K562 (cell line): ENCODE measurements around the gene BBC3. TPM values are rescaled to one million over a fixed set of nuclear protein-coding genes. Genes with fewer than 3 reads are reported as not detected.

Experiments used
- ARNT ChIP-seq, 2 experiments: fragments of 450-650 bp; IDR thresholded peaks; 2 replicates each; pipeline ENCODE4 v1.6.1; 2016; ENCODE audit warnings: mild to moderate bottlenecking in 1 of 2
- BCOR ChIP-seq: fragments of 450-650 bp; IDR thresholded peaks from 2 replicates; pipeline ENCODE4 v1.6.1; 2016
- CBX3 ChIP-seq, 2 experiments: IDR thresholded peaks; 1 replicate in 1 of 2; 2 replicates in 1 of 2; pipeline ENCODE4 v1.6.1; 2012; ENCODE audit warnings: inconsistent platforms in 2 of 2, low read length in 2 of 2, borderline replicate concordance in 1 of 2, control low read depth in 1 of 2
- CHD4 ChIP-seq: fragments of 200-600 bp; sonication (generic); IDR thresholded peaks from 3 replicates; pipeline ENCODE4 v1.6.1; 2012; ENCODE audit warnings: low read depth, mild to moderate bottlenecking, mixed read lengths, low read length, inconsistent platforms; ENCODE audit not compliant: insufficient read depth, insufficient replicate concordance, poor library complexity, severe bottlenecking
- CLOCK ChIP-seq: fragments of 250-450 bp; sonication (Bioruptor Pico); IDR thresholded peaks from 2 replicates; pipeline ENCODE4 v1.4.0; 2020; ENCODE audit warnings: mild to moderate bottlenecking, moderate library complexity, borderline replicate concordance
- CREB1 ChIP-seq, 2 experiments: sonication (generic) in 1 of 2; formaldehyde crosslinking in 1 of 2; IDR thresholded peaks; 2 replicates each; pipeline versions ENCODE4 v1.6.1 to v1.8.0; 2012 to 2022; ENCODE audit warnings: inconsistent platforms in 1 of 2, mild to moderate bottlenecking in 1 of 2, missing genetic modification reagents in 1 of 2, moderate library complexity in 1 of 2
- ESRRA ChIP-seq: fragments of 450-650 bp; IDR thresholded peaks from 2 replicates; pipeline ENCODE4 v1.6.1; 2014; ENCODE audit warnings: low read depth, mild to moderate bottlenecking, moderate library complexity, borderline replicate concordance
- GATA2 ChIP-seq: sonication (generic); formaldehyde crosslinking; IDR thresholded peaks from 2 replicates; pipeline ENCODE4 v1.4.0; 2020; ENCODE audit warnings: mild to moderate bottlenecking, missing genetic modification reagents
- LCOR ChIP-seq: sonication (generic); formaldehyde crosslinking; IDR thresholded peaks from 2 replicates; pipeline ENCODE4 v1.8.0; 2022; ENCODE audit warnings: mild to moderate bottlenecking, missing genetic modification reagents
- PREB ChIP-seq: sonication (generic); formaldehyde crosslinking; IDR thresholded peaks from 2 replicates; pipeline ENCODE4 v1.8.1; 2023; ENCODE audit warnings: mild to moderate bottlenecking, missing genetic modification reagents
- PYGO2 ChIP-seq: fragments of 450-650 bp; IDR thresholded peaks from 2 replicates; pipeline ENCODE4 v1.6.1; 2016; ENCODE audit warnings: mild to moderate bottlenecking, missing genetic modification characterization, moderate library complexity, missing compliant biosample characterization
- RFX5 ChIP-seq: IDR thresholded peaks from 2 replicates; pipeline ENCODE4 v1.6.1; 2011; ENCODE audit warnings: low read depth, mild to moderate bottlenecking, improper control_type of control experiment, low read length
- RUNX1 ChIP-seq: sonication (generic); IDR thresholded peaks from 2 replicates; pipeline ENCODE4 v1.6.1; 2016; ENCODE audit warnings: antibody characterized with exemption, low read depth
- TRIM24 ChIP-seq, 2 experiments: fragments of 450-650 bp; IDR thresholded peaks; 2 replicates each; pipeline ENCODE4 v1.6.1; 2016
- XRCC5 ChIP-seq: fragments of 200-400 bp; formaldehyde crosslinking; IDR thresholded peaks from 2 replicates; pipeline ENCODE4 v1.6.1; 2017; ENCODE audit warnings: low read depth, mild to moderate bottlenecking, low read length
- YBX1 ChIP-seq: fragments of 450-650 bp; IDR thresholded peaks from 2 replicates; pipeline ENCODE4 v1.7.1; 2016; ENCODE audit warnings: mild to moderate bottlenecking
- ZBTB12 ChIP-seq: fragments of 250-450 bp; sonication (Bioruptor Pico); IDR thresholded peaks from 2 replicates; pipeline ENCODE4 v1.4.0; 2020
- ZNF121 ChIP-seq: sonication (generic); formaldehyde crosslinking; conservative IDR thresholded peaks from 2 replicates; pipeline ENCODE4 v1.8.0; 2022; ENCODE audit warnings: missing genetic modification reagents
- ZNF197 ChIP-seq: fragments of 200-800 bp; sonication (Bioruptor generic); IDR thresholded peaks from 2 replicates; pipeline ENCODE4 v1.6.1; 2016; ENCODE audit warnings: low read depth, missing genetic modification characterization, missing compliant biosample characterization
- ZNF24 ChIP-seq: fragments of 450-650 bp; IDR thresholded peaks from 2 replicates; pipeline ENCODE4 v1.6.1; 2016
- ZNF518B ChIP-seq: fragments of 250-450 bp; sonication (Bioruptor Pico); IDR thresholded peaks from 2 replicates; pipeline ENCODE4 v1.5.0; 2021; ENCODE audit warnings: mild to moderate bottlenecking, moderate library complexity
- polyA plus RNA-seq, 8 experiments: library from polyadenylated mRNA; depleted of rRNA in 4 of 8; stranded (reverse) in 5 of 8; unstranded in 3 of 8; fragments of >200 nt; fragmentation: Nextera tagmentation in 2 of 8; fragmentation: Illumina TruSeq in 1 of 8; extraction: Ambion mirVana in 2 of 8; extraction: Trizol in 1 of 8; gene quantifications; 2 replicates each; pipeline versions ENCODE4 v1.2.1 to v1.2.3, GENCODE V29; 2011 to 2014; ENCODE audit warnings: inconsistent platforms in 1 of 8, missing spikeins in 1 of 8
- total RNA-seq, 7 experiments: library from RNA; depleted of rRNA in 6 of 7; stranded (reverse); fragments of >200 nt in 6 of 7; fragmentation: Illumina TruSeq in 2 of 7; extraction: Trizol in 2 of 7; gene quantifications; 2 replicates each; pipeline versions ENCODE4 v1.2.1 to v1.2.3, GENCODE V29; 2011 to 2021; ENCODE audit warnings: low replicate concordance in 1 of 7

BBC3 gene
- total and polyA plus RNA-seq, 9 of the 15 experiments (the other 6 are each of a cell fraction or from before 2014, with no cell fraction given) = 0.15 to 30.7 (median 4.8) TPM

DNA sequence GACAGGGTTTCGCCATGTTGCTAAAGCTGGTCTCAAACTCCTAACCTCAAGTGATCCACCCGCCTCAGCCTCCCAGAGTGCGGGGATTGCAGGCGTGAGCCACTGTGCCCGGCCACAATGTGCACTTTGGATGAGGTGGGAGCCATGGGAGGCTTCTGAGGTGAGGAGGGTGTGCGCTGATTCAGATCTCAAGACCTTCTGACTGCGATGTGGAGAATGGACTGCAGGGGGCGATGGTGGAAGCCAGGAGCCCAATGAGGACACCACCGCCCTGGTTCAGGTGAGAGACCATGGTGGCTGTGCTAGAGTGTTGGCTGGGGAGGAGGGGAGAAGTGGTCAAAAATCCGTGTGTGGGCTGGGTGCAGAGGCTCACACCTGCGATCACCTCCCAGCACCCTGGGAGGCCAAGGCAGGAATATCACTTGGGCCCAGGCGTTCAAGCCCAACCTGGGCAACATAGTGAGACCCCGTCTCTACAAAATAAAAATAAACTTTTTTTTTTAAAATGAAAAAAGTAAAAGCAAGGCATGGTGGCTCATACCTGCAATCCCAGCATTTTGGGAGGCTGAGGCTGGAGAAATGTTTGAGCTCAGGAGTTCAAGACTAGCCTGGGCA, 49.3 kb upstream of the BBC3 start (continued):
- no peak for TF ChIP-seq CLOCK
- TF ChIP-seq RFX5 = no peak
- TF ChIP-seq ZNF24 = 0 out of 2 replicates have a peak, but pooled peaks have one; percentile 9
- no peak for TF ChIP-seq XRCC5
- TF ChIP-seq BCOR = peak; percentile 88
- no peak for TF ChIP-seq ARNT (IDR thresholded peaks at IDR 0.05)
- TF ChIP-seq YBX1 = no peak
- no peak for TF ChIP-seq ZBTB12 (CRISPR knock-in tag)
- no peak for TF ChIP-seq PREB (CRISPR knock-in tag)
- peak; percentile 81 for TF ChIP-seq GATA2 (CRISPR knock-in tag)
- no peak for TF ChIP-seq PYGO2 (tag)
- TF ChIP-seq ZNF121 (CRISPR knock-in tag) = peak; percentile 99
- no peak for TF ChIP-seq RUNX1
- peak in 1 of 2 experiments; percentile 31; a peak in 1 of 3 replicates for TF ChIP-seq CBX3 (IDR thresholded peaks at IDR 0.05; ENCODE audit: borderline replicate concordance in 1 of 2, low read length in 2 of 2)
- no peak for TF ChIP-seq CREB1 (IDR thresholded peaks at IDR 0.05)
- 0 out of 2 replicates have a peak, but pooled peaks have one; percentile 31 for TF ChIP-seq CREB1 (CRISPR knock-in tag; IDR thresholded peaks at IDR 0.05)
- 0 out of 2 replicates have a peak, but pooled peaks have one; percentile 33 for TF ChIP-seq LCOR (CRISPR knock-in tag)
- TF ChIP-seq CHD4 = no peak
- no peak for TF ChIP-seq TRIM24 (IDR thresholded peaks at IDR 0.05)
- no peak for TF ChIP-seq ZNF518B (CRISPR knock-in tag)
- TF ChIP-seq ZNF197 = no peak
- TF ChIP-seq ESRRA = no peak
